Endodermal cell (in vitro differentiated cells): ENCODE data around the gene EMSY. TPM values are rescaled to one million over a fixed set of nuclear protein-coding genes. Genes with fewer than 3 reads are reported as not detected.

ENCODE experiments used
- DNase-seq: peaks from one replicate; pipeline ENCODE4 v3.0.0-alpha.2; 2017
- H3K27ac ChIP-seq: 2 replicates; pipeline ENCODE4 v1.5.1; 2013; ENCODE audit warnings: mild to moderate bottlenecking, low read depth, low read length, moderate library complexity
- H3K27me3 ChIP-seq: 2 replicates; pipeline ENCODE4 v1.6.1; 2013; ENCODE audit warnings: mild to moderate bottlenecking, low read length, moderate library complexity; ENCODE audit not compliant: insufficient read depth, control insufficient read depth, poor library complexity, severe bottlenecking
- H3K36me3 ChIP-seq: 2 replicates; pipeline ENCODE4 v1.7.0; 2013; ENCODE audit warnings: mild to moderate bottlenecking, low read length, moderate library complexity; ENCODE audit not compliant: control insufficient read depth, insufficient read depth
- H3K4me1 ChIP-seq: one replicate; pipeline ENCODE4 v1.7.0; 2013; ENCODE audit warnings: low read length; ENCODE audit not compliant: control insufficient read depth, insufficient read depth
- H3K4me3 ChIP-seq: 2 replicates; pipeline ENCODE4 v1.5.1; 2013; ENCODE audit warnings: mild to moderate bottlenecking, low read length, moderate library complexity
- H3K9ac ChIP-seq: 2 replicates; pipeline ENCODE4 v1.6.1; 2013; ENCODE audit warnings: mild to moderate bottlenecking, low read length, moderate library complexity; ENCODE audit not compliant: poor library complexity, severe bottlenecking; ENCODE audit errors: extremely low read depth
- H3K9me3 ChIP-seq: 2 replicates; pipeline ENCODE4 v1.6.1; 2013; ENCODE audit warnings: mild to moderate bottlenecking, low read length, moderate library complexity; ENCODE audit not compliant: control insufficient read depth
- H3K27ac Mint-ChIP-seq: 2 replicates; pipeline ENCODE4 v1.8.0; 2020; ENCODE audit warnings: mixed read lengths
- H3K27me3 Mint-ChIP-seq: 2 replicates; pipeline ENCODE4 v1.8.0; 2021; ENCODE audit warnings: mild to moderate bottlenecking, mixed read lengths; ENCODE audit not compliant: insufficient read depth
- H3K36me3 Mint-ChIP-seq: 2 replicates; pipeline ENCODE4 v1.8.0; 2020; ENCODE audit warnings: low read depth, mixed read lengths
- H3K4me1 Mint-ChIP-seq: 2 replicates; pipeline ENCODE4 v1.8.0; 2020; ENCODE audit warnings: mixed read lengths
- H3K4me3 Mint-ChIP-seq: 2 replicates; pipeline ENCODE4 v1.8.0; 2020; ENCODE audit warnings: mild to moderate bottlenecking, moderate library complexity, mixed read lengths
- H3K9me3 Mint-ChIP-seq: 2 replicates; pipeline ENCODE4 v1.8.0; 2020; ENCODE audit warnings: mild to moderate bottlenecking, mixed read lengths
- WGBS, 2 experiments: methylation state at CpG; one replicate each; pipeline versions ENCODE4 v1.1.5 to v1.1.7; 2013; ENCODE audit warnings: missing lambda C conversion rate in 2 of 2, mixed read lengths in 1 of 2; ENCODE audit not compliant: insufficient coverage in 1 of 2, insufficient read length in 1 of 2; 5-methylcytosine and 5-hydroxymethylcytosine counted together
- total RNA-seq, 2 donors: library from RNA; stranded (reverse); fragmentation: NEBNext Ultra II Directional in 1 of 2; extraction: Animal tissue kit (Norgen Biotek cat#: 25700) in 1 of 2; gene quantifications; 2 replicates in 1 of 2; 3 replicates in 1 of 2; pipeline ENCODE4 v1.2.1, GENCODE V29; 2021
- TF ChIP-seq, protein P1 (sequence below): fragments of 200-600 bp; sonication (generic); conservative IDR thresholded peaks from 2 replicates; pipeline ENCODE4 v1.5.0; 2021; ENCODE audit warnings: antibody characterized with exemption, mild to moderate bottlenecking

EMSY gene
- total RNA-seq, 2 donors from 2014 or later, result 27.4 to 35.5 TPM

GRCh38 chr11:76560219-76560618 is 115.4 kb downstream of the EMSY start:
- Mint-ChIP-seq H3K36me3 (no peaks in the 10 kb centered on the region), H3K4me3 (no peak overlapping the region), H3K4me1 (no peaks in the 10 kb centered on the region), H3K27me3 (peaks cover 6% of the 10 kb centered on the region), H3K9me3 (no peaks in the 10 kb centered on the region), H3K27ac (no peak overlapping the region)
- Histone ChIP-seq H3K9me3 (no peaks in the 10 kb centered on the region), H3K27me3 (no peaks in the 10 kb centered on the region), H3K36me3 (no peaks in the 10 kb centered on the region), H3K4me1 (no peaks in the 10 kb centered on the region), H3K27ac (no peak overlapping the region), H3K4me3 (no peak overlapping the region), H3K9ac (no peak overlapping the region)
- TF ChIP-seq, protein P1, sequence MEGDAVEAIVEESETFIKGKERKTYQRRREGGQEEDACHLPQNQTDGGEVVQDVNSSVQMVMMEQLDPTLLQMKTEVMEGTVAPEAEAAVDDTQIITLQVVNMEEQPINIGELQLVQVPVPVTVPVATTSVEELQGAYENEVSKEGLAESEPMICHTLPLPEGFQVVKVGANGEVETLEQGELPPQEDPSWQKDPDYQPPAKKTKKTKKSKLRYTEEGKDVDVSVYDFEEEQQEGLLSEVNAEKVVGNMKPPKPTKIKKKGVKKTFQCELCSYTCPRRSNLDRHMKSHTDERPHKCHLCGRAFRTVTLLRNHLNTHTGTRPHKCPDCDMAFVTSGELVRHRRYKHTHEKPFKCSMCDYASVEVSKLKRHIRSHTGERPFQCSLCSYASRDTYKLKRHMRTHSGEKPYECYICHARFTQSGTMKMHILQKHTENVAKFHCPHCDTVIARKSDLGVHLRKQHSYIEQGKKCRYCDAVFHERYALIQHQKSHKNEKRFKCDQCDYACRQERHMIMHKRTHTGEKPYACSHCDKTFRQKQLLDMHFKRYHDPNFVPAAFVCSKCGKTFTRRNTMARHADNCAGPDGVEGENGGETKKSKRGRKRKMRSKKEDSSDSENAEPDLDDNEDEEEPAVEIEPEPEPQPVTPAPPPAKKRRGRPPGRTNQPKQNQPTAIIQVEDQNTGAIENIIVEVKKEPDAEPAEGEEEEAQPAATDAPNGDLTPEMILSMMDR, result no peak
- WGBS, 2 experiments, result 64 to 98% methylated on average over 2 to 5 of the region's 5 CpGs
- DNase-seq, result no peak

DNA sequence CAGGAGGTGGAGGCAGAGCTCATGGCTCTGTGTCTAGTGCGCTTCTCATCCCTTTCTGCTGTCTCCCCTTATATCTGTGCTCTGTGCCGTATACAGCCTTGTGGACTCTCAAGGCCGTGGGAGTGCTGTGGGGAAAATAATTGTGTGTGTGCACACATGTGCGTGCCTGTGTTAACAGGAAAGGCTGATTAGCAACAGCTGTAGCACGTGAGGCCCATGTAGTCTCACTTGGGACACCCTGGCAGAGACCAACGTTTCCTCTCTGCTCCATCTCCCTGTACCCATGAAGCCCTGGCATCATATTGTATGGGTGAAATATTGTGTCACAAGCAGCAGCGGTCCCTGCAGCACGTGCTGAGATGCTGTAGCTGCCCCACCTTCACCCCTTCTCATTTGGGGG is 116.4 kb downstream of the EMSY start:
- H3K36me3 Mint-ChIP-seq, result no peaks in the 10 kb centered on the region
- no peak overlapping the region for H3K4me3 Mint-ChIP-seq
- DNase-seq, result no peak
- Histone ChIP-seq H3K9ac (no peak overlapping the region), H3K36me3 (no peaks in the 10 kb centered on the region), H3K4me3 (no peak overlapping the region), H3K9me3 (no peaks in the 10 kb centered on the region), H3K4me1 (no peaks in the 10 kb centered on the region), H3K27me3 (no peaks in the 10 kb centered on the region), H3K27ac (no peak overlapping the region)
- H3K4me1 Mint-ChIP-seq, result no peaks in the 10 kb centered on the region
- TF ChIP-seq, protein P1, result no peak
- no peak overlapping the region for H3K27ac Mint-ChIP-seq
- H3K9me3 Mint-ChIP-seq, result no peaks in the 10 kb centered on the region
- WGBS, 2 experiments, result 83 to 100% methylated on average over 3 to 8 of the region's 8 CpGs
- peaks cover 6% of the 10 kb centered on the region for H3K27me3 Mint-ChIP-seq

DNA sequence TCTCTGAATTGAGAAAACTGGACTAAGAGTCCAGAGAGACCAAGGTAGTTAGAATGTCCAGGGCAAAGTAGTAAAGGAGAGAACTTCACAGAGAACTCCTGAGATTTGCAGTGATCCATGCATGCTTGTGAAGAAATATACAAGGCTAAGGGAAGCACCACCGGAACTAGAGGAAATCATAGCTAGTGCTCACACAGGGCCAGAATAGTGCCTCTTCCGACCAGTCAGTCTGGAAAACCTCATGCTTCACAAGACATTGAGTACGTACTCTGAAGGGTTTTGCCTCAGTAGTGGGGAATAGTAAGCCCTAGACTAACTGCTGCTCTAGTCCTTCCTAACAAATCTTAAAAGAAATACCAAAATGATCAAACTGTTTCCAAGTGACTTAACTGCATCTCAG is 117.7 kb downstream of the EMSY start:
- H3K4me1 Mint-ChIP-seq, result no peaks in the 10 kb centered on the region

More for the DNA sequence above, 117.7 kb downstream of the EMSY start:
- no peaks in the 10 kb centered on the region for H3K4me1 ChIP-seq
- no peaks in the 10 kb centered on the region for H3K9me3 ChIP-seq
- Mint-ChIP-seq H3K36me3 (no peaks in the 10 kb centered on the region), H3K27ac (no peak overlapping the region), H3K9me3 (peaks cover 2% of the 10 kb centered on the region), H3K4me3 (no peak overlapping the region), H3K27me3 (peaks cover 7% of the 10 kb centered on the region)
- H3K27me3 ChIP-seq, result no peaks in the 10 kb centered on the region
- H3K36me3 ChIP-seq, result no peaks in the 10 kb centered on the region
- TF ChIP-seq, protein P1, result no peak
- H3K27ac ChIP-seq, result no peak overlapping the region
- H3K4me3 ChIP-seq, result no peak overlapping the region
- 72 to 81% methylated on average over 2 to 3 of the region's 3 CpGs for WGBS, 2 experiments
- no peak overlapping the region for H3K9ac ChIP-seq
- no peak for DNase-seq
